CD4-positive, alpha-beta T cell treated with Interleukin-6 at 100 ng/mL for 8 hours (primary cell): ENCODE measurements around the gene HEPACAM.

Source experiments
- DNase-seq: peaks from one replicate; pipeline ENCODE4 v3.0.0-alpha.2; 2020; ENCODE audit warnings: mixed read lengths, low spot score

Gene HEPACAM

GRCh38 chr11:124884869-124885479, 50.9 kb downstream of the HEPACAM start:
- no peak for DNase-seq

- no peak for DNase-seq
These were observed 51.5 kb downstream of the HEPACAM start for GRCh38 chr11:124884340-124884739.

GRCh38 chr11:124882339-124883071, 53.3 kb downstream of the HEPACAM start:
- DNase-seq: no peak

GRCh38 chr11:124880958-124881357, 54.9 kb downstream of the HEPACAM start:
- DNase-seq: no peak

GRCh38 chr11:124880290-124880611, 55.6 kb downstream of the HEPACAM start:
- no peak for DNase-seq

GRCh38 chr11:124879493-124880289, 56.2 kb downstream of the HEPACAM start:
- DNase-seq: no peak

- no peak for DNase-seq
These were observed 56.9 kb downstream of the HEPACAM start for GRCh38 chr11:124878759-124879492.

- DNase-seq: no peak
These were observed 57.7 kb downstream of the HEPACAM start for GRCh38 chr11:124877910-124878758.

- DNase-seq: no peak
These were observed 58.3 kb downstream of the HEPACAM start for GRCh38 chr11:124877631-124877909.

GRCh38 chr11:124876818-124877630, 58.8 kb downstream of the HEPACAM start:
- no peak for DNase-seq

- DNase-seq: peak; percentile 69
These were observed 59.7 kb downstream of the HEPACAM start for GRCh38 chr11:124875943-124876817.

- no peak for DNase-seq
These were observed 60.4 kb downstream of the HEPACAM start for GRCh38 chr11:124875401-124875800.

GRCh38 chr11:124874571-124875255, 61.1 kb downstream of the HEPACAM start:
- no peak for DNase-seq

- no peak for DNase-seq
These were observed 61.9 kb downstream of the HEPACAM start for GRCh38 chr11:124873951-124874350.

- no peak for DNase-seq
These were observed 63.1 kb downstream of the HEPACAM start for GRCh38 chr11:124872741-124873140.

- no peak for DNase-seq
These were observed 63.6 kb downstream of the HEPACAM start for GRCh38 chr11:124872280-124872679.

- DNase-seq: no peak
These were observed 65.4 kb downstream of the HEPACAM start for GRCh38 chr11:124870430-124870829.

- DNase-seq: no peak
These were observed 65.9 kb downstream of the HEPACAM start for GRCh38 chr11:124869856-124870387.

GRCh38 chr11:124869331-124869730, 66.5 kb downstream of the HEPACAM start:
- DNase-seq: no peak
